Stimulated activated CD4-positive, alpha-beta T cell treated with anti-CD3 and anti-CD28 coated beads, Interleukin-15, amount 100 ng/mL, for 24 hours (primary cell): ENCODE measurements around the gene PLSCR4.
A peak's percentile ranks its signal among the peaks of the same experiment; 100 is the strongest.
"Not testable (repeated sequence)": the region's sequence is repeated elsewhere in the genome, so short reads cannot be mapped to it uniquely, and the experiment has no call there.

Experiments
- DNase-seq: peaks from one replicate; pipeline ENCODE4 v3.0.0-alpha.2; 2020

The PLSCR4 gene

GRCh38 chr3:146250449-146251382, at the start of gene PLSCR4:
TSS of gene PLSCR4 (minus strand) at chr3:146251105. CDS start at chr3:146222071, 29,034 bp downstream.
- peak; percentile 22 for DNase-seq

GRCh38 chr3:146293401-146293800, 42.5 kb upstream of the PLSCR4 start:
- DNase-seq, result not testable (repeated sequence)

GRCh38 chr3:146283781-146284445, 33.0 kb upstream of the PLSCR4 start:
- DNase-seq, result no peak

- DNase-seq, result no peak
These were observed 30.0 kb upstream of the PLSCR4 start for GRCh38 chr3:146280864-146281263.

GRCh38 chr3:146279951-146280350, 29.0 kb upstream of the PLSCR4 start:
- DNase-seq, result no peak

- no peak for DNase-seq
These were observed 28.1 kb upstream of the PLSCR4 start for GRCh38 chr3:146279013-146279412.

- no peak for DNase-seq
These were observed 27.2 kb upstream of the PLSCR4 start for GRCh38 chr3:146277953-146278631.

- DNase-seq, result no peak
These were observed 24.6 kb upstream of the PLSCR4 start for GRCh38 chr3:146275476-146275875.

GRCh38 chr3:146274833-146275232, 23.9 kb upstream of the PLSCR4 start:
- no peak for DNase-seq

GRCh38 chr3:146273721-146274407, 23.0 kb upstream of the PLSCR4 start:
- no peak for DNase-seq

GRCh38 chr3:146271180-146271579, 20.3 kb upstream of the PLSCR4 start:
- DNase-seq, result no peak

- no peak for DNase-seq
These were observed 18.4 kb upstream of the PLSCR4 start for GRCh38 chr3:146269271-146269670.

GRCh38 chr3:146268535-146269219, 17.8 kb upstream of the PLSCR4 start:
- no peak for DNase-seq

- DNase-seq, result no peak
These were observed 14.8 kb upstream of the PLSCR4 start for GRCh38 chr3:146265720-146266119.

- DNase-seq, result no peak
These were observed 11.6 kb upstream of the PLSCR4 start for GRCh38 chr3:146262371-146263110.

- DNase-seq, result no peak
These were observed 9.1 kb upstream of the PLSCR4 start for GRCh38 chr3:146259880-146260589.

GRCh38 chr3:146256851-146257486, 6.1 kb upstream of the PLSCR4 start:
- no peak for DNase-seq

GRCh38 chr3:146252445-146252844, 1.5 kb upstream of the PLSCR4 start:
- not testable (repeated sequence) for DNase-seq

- no peak for DNase-seq
These were observed 984 bp downstream of the PLSCR4 start for GRCh38 chr3:146249921-146250320.

- DNase-seq, result no peak
These were observed 3.0 kb downstream of the PLSCR4 start for GRCh38 chr3:146247911-146248310.
